ENCODE measurements around the gene CRLF1. TPM values are rescaled to one million over a fixed set of nuclear protein-coding genes. Genes with fewer than 3 reads are reported as not detected.

CRLF1 gene
- total RNA-seq, 1 experiment from 2014 or later = 16.2 TPM

DNA sequence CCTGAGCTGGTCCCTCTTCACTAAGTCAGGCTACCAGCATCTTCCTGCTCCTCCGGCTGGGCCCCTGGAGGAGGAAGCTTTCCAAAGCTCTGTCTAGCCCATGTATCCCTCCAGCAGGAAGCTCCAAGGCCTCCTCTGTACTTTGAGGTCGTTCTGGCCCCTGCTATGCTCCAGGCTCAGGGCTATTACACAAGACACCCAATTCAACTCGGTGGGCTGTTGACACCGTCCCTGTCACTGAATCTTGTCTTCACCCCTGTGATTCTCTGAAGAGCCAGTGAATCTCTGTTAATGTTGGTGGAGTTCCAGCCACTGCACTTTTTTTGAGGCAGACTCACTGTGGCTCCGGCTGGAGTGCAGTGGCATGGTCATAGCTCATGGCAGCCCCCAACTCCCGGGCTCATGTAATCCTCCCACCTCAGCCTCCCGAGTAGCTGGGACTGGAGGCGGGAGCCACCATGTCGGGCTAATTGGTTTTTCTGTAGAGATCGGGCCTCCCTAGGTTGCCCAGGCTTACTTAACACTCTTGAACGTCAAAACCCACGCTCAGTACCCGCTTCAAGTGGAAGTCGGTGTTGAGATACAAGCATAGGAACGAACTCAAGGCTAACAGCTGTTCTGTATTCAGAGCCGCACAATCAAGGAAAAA lies 18.5 kb downstream of the CRLF1 start:
- Histone ChIP-seq H2BK15ac (ENCODE audit: low read depth, low read length) (no peak overlapping the region), H4K20me1 (ENCODE audit: control insufficient read depth, insufficient read depth, insufficient read length) (no peaks in the 10 kb centered on the region), H3K14ac (ENCODE audit: insufficient read depth, low read length) (no peak overlapping the region), H3K23me2 (ENCODE audit: insufficient read length, low read depth, low read length, poor library complexity, severe bottlenecking) (peaks cover 15% of the 10 kb centered on the region), H3T11ph (ENCODE audit: low read length) (no peak overlapping the region), H4K8ac (replicated peaks; ENCODE audit: insufficient read length, low read depth, low read length) (no peak overlapping the region), H3K56ac (ENCODE audit: insufficient read length, low read depth, low read length) (no peak overlapping the region), H3K4me2 (ENCODE audit: insufficient read depth, insufficient read length, low read length) (peak overlapping the region; percentile 69), H3K79me1 (ENCODE audit: insufficient read depth, low read depth, low read length, poor library complexity, severe bottlenecking) (no peaks in the 10 kb centered on the region), H4K5ac (ENCODE audit: insufficient read length, low read depth, low read length) (no peak overlapping the region), H2BK20ac (ENCODE audit: low read depth, low read length, poor library complexity, severe bottlenecking) (no peak overlapping the region), H4K91ac (ENCODE audit: insufficient read length, low read depth, low read length) (no peak overlapping the region), H3K79me2 (ENCODE audit: insufficient read depth, low read length) (no peaks in the 10 kb centered on the region), H3K23ac (ENCODE audit: insufficient read length, low read depth, low read length) (no peak overlapping the region), H2BK120ac (ENCODE audit: low read depth, low read length, poor library complexity, severe bottlenecking) (no peak overlapping the region), H3K4ac (ENCODE audit: low read depth, low read length) (no peak overlapping the region), H3K27me3 (ENCODE audit: insufficient read depth, low read length) (no peaks in the 10 kb centered on the region), H3K4me1 (ENCODE audit: insufficient read depth, low read length) (peaks cover 5% of the 10 kb centered on the region; the same call in 1 of the 2 replicates), H3K27ac (ENCODE audit: insufficient read length, low read depth, low read length) (no peak overlapping the region), H2AK5ac (ENCODE audit: insufficient read length, low read length) (no peak overlapping the region), H3K18ac (ENCODE audit: insufficient read length, low read depth, low read length) (peak overlapping the region; percentile 20), H3K9me3 (ENCODE audit: control insufficient read depth, low read depth, low read length) (no peaks in the 10 kb centered on the region), H3K9ac (ENCODE audit: extremely low read depth, insufficient read length, low read length) (peak overlapping the region; percentile 18), H2BK5ac (ENCODE audit: insufficient read length, low read length) (no peak overlapping the region), H2BK12ac (ENCODE audit: insufficient read length, low read depth, low read length) (no peak overlapping the region), H2AFZ (ENCODE audit: low read length) (no peak overlapping the region)
- Mint-ChIP-seq H3K4me3 (peak overlapping the region; percentile 77 to 91), H3K27ac (peak overlapping the region; percentile 74 to 87 (median 79); a peak in 6 of 7 replicates), H3K4me1 (peaks cover 25% of the 10 kb centered on the region in 2 experiments), H3K9me3 (no peaks in the 10 kb centered on the region; a peak in 1 of 5 replicates), H3K36me3 (ENCODE audit: insufficient read depth in 1 of 3, low read depth in 3 of 3) (peaks cover 3 to 16% (median 5%) of the 10 kb centered on the region in 3 experiments; a peak in 6 of 7 replicates), H3K27me3 (ENCODE audit: low read depth) (peaks cover 7% of the 10 kb centered on the region)
- DNase-seq = peak; percentile 42
- WGBS (ENCODE audit: extremely low coverage, insufficient read length, low lambda C conversion rate) = no CpG with 5 or more reads among the region's 16 CpGs
- TF ChIP-seq, protein P1, sequence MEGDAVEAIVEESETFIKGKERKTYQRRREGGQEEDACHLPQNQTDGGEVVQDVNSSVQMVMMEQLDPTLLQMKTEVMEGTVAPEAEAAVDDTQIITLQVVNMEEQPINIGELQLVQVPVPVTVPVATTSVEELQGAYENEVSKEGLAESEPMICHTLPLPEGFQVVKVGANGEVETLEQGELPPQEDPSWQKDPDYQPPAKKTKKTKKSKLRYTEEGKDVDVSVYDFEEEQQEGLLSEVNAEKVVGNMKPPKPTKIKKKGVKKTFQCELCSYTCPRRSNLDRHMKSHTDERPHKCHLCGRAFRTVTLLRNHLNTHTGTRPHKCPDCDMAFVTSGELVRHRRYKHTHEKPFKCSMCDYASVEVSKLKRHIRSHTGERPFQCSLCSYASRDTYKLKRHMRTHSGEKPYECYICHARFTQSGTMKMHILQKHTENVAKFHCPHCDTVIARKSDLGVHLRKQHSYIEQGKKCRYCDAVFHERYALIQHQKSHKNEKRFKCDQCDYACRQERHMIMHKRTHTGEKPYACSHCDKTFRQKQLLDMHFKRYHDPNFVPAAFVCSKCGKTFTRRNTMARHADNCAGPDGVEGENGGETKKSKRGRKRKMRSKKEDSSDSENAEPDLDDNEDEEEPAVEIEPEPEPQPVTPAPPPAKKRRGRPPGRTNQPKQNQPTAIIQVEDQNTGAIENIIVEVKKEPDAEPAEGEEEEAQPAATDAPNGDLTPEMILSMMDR (conservative IDR thresholded peaks at IDR 0.05) = no peak

Measured in H9 (cell line).